H1 (cell line): ENCODE measurements around the gene PLPP4. TPM values are rescaled to one million over a fixed set of nuclear protein-coding genes. Genes with fewer than 3 reads are reported as not detected.

Experiments
- CTCF ChIA-PET: fragments of 300-600 bp; sonication (Branson Sonifier 250); formaldehyde crosslinking; loops from one replicate; lab custom pipeline; 2021; ENCODE audit not compliant: partially characterized antibody; lab: Charles Lee
- POLR2A ChIA-PET: fragments of 300-600 bp; sonication (Branson Sonifier 250); formaldehyde crosslinking; loops from one replicate; lab custom pipeline; 2021; ENCODE audit warnings: inconsistent platforms; ENCODE audit not compliant: partially characterized antibody; lab: Charles Lee
- DNase-seq, 2 experiments: peaks; one replicate each; pipeline versions ENCODE4 v3.0.0 to v3.0.0-alpha.2; 2010 to 2022; ENCODE audit warnings: low spot score in 2 of 2, low read depth in 1 of 2, mixed read lengths in 1 of 2
- FAIRE-seq: peaks from 2 replicates; lab custom pipeline; 2011; peaks lifted over from hg19 to GRCh38; lab: Jason Lieb, UNC
- H2AFZ ChIP-seq: 2 replicates; pipeline ENCODE4 v1.8.1; 2012; ENCODE audit warnings: low read length, inconsistent platforms
- H2AK5ac ChIP-seq: 2 replicates; pipeline ENCODE4 v1.6.1; 2013; ENCODE audit warnings: low read depth, low read length
- H2BK120ac ChIP-seq: replicated peaks from 2 replicates; pipeline ENCODE3; 2013; ENCODE audit warnings: low read depth, low read length, inconsistent platforms
- H2BK12ac ChIP-seq: 2 replicates; pipeline ENCODE4 v1.6.1; 2013; ENCODE audit warnings: low read depth, low read length
- H2BK15ac ChIP-seq: 2 replicates; pipeline ENCODE4 v1.6.1; 2013; ENCODE audit warnings: low read length
- H2BK20ac ChIP-seq: 2 replicates; pipeline ENCODE4 v1.6.1; 2013; ENCODE audit warnings: low read length
- H2BK5ac ChIP-seq: 2 replicates; pipeline ENCODE4 v1.6.1; 2013; ENCODE audit warnings: low read depth, low read length
- H3K14ac ChIP-seq: 2 replicates; pipeline ENCODE4 v1.6.1; 2013; ENCODE audit warnings: inconsistent platforms; ENCODE audit not compliant: insufficient read length
- H3K18ac ChIP-seq: 2 replicates; pipeline ENCODE4 v1.6.1; 2013; ENCODE audit warnings: low read length; ENCODE audit errors: extremely low read depth
- H3K23ac ChIP-seq: 2 replicates; pipeline ENCODE4 v1.6.1; 2013; ENCODE audit warnings: inconsistent platforms; ENCODE audit not compliant: insufficient read length
- H3K23me2 ChIP-seq: 2 replicates; pipeline ENCODE4 v1.6.1; 2013; ENCODE audit warnings: low read depth, low read length
- H3K27ac ChIP-seq: 2 replicates; pipeline ENCODE4 v1.6.1; 2011; ENCODE audit warnings: low read depth, low read length, inconsistent platforms
- H3K27me3 ChIP-seq, 4 experiments: replicated peaks in 1 of 4; 1 replicate in 1 of 4; 2 replicates in 3 of 4; pipeline versions ENCODE4 v1.6.1 to v1.8.1; 2011 to 2013; ENCODE audit warnings: low read length in 3 of 4, mild to moderate bottlenecking in 3 of 4, inconsistent platforms in 2 of 4, mixed read lengths in 2 of 4, moderate library complexity in 1 of 4; ENCODE audit not compliant: control insufficient read depth in 3 of 4, insufficient read depth in 3 of 4; ENCODE audit errors: extremely low read depth in 1 of 4
- H3K36me3 ChIP-seq, 4 experiments: 2 replicates each; pipeline versions ENCODE4 v1.6.1 to v1.8.1; 2011 to 2013; ENCODE audit warnings: mild to moderate bottlenecking in 4 of 4, low read length in 3 of 4, moderate library complexity in 2 of 4, control low read depth in 1 of 4, inconsistent platforms in 1 of 4; ENCODE audit not compliant: insufficient read depth in 4 of 4, control insufficient read depth in 2 of 4
- H3K4ac ChIP-seq: replicated peaks from 2 replicates; pipeline ENCODE3; 2013; ENCODE audit warnings: low read length, low read depth, mixed read lengths, inconsistent platforms; ENCODE audit not compliant: insufficient read length
- H3K4me1 ChIP-seq, 4 experiments: replicated peaks in 1 of 4; 1 replicate in 1 of 4; 2 replicates in 3 of 4; pipeline versions ENCODE4 v1.6.1 to v1.8.1; 2011 to 2013; ENCODE audit warnings: low read length in 3 of 4, inconsistent platforms in 2 of 4, mixed read lengths in 1 of 4; ENCODE audit not compliant: insufficient read depth in 4 of 4, control insufficient read depth in 3 of 4
- H3K4me2 ChIP-seq, 2 experiments: 2 replicates each; pipeline versions ENCODE4 v1.6.1 to v1.8.1; 2011 to 2013; ENCODE audit warnings: low read depth in 2 of 2, low read length in 2 of 2, control low read depth in 1 of 2, inconsistent platforms in 1 of 2, mild to moderate bottlenecking in 1 of 2; ENCODE audit not compliant: insufficient read depth in 1 of 2
- H3K4me3 ChIP-seq, 4 experiments: fragments of 200-600, 300-600 bp in 1 of 4; sonication (generic), shearing (Covaris generic), sonication (Bioruptor Twin) in 1 of 4; 2 replicates each; pipeline versions ENCODE4 v1.5.1 to v1.8.1; 2011 to 2016; ENCODE audit warnings: low read length in 4 of 4, low read depth in 3 of 4, control low read depth in 2 of 4, inconsistent platforms in 2 of 4, mild to moderate bottlenecking in 2 of 4, mixed read lengths in 1 of 4, moderate library complexity in 1 of 4; ENCODE audit not compliant: insufficient read depth in 2 of 4; ENCODE audit errors: extremely low read depth in 1 of 4
- H3K56ac ChIP-seq: replicated peaks from 2 replicates; pipeline ENCODE3; 2013; ENCODE audit warnings: low read depth, mild to moderate bottlenecking, mixed read lengths, low read length, inconsistent platforms; ENCODE audit not compliant: insufficient read length
- H3K79me1 ChIP-seq: 2 replicates; pipeline ENCODE4 v1.6.1; 2013; ENCODE audit warnings: low read depth, low read length, control low read depth
- H3K79me2 ChIP-seq, 2 experiments: 2 replicates each; pipeline versions ENCODE4 v1.6.1 to v1.8.1; 2012 to 2013; ENCODE audit warnings: low read length in 2 of 2, mild to moderate bottlenecking in 2 of 2, inconsistent platforms in 1 of 2; ENCODE audit not compliant: insufficient read depth in 2 of 2, control insufficient read depth in 1 of 2
- H3K9ac ChIP-seq, 4 experiments: replicated peaks in 1 of 4; 1 replicate in 1 of 4; 2 replicates in 3 of 4; pipeline versions ENCODE4 v1.6.1 to v1.8.1; 2011 to 2013; ENCODE audit warnings: low read depth in 3 of 4, low read length in 3 of 4, control low read depth in 2 of 4, mild to moderate bottlenecking in 2 of 4, moderate library complexity in 2 of 4, inconsistent platforms in 1 of 4; ENCODE audit errors: extremely low read depth in 1 of 4
- H3K9me3 ChIP-seq, 2 experiments: 2 replicates each; pipeline versions ENCODE4 v1.6.1 to v1.8.1; 2012 to 2013; ENCODE audit warnings: mild to moderate bottlenecking in 2 of 2, moderate library complexity in 2 of 2, control low read depth in 1 of 2, inconsistent platforms in 1 of 2, low read depth in 1 of 2, low read length in 1 of 2, mixed read lengths in 1 of 2; ENCODE audit not compliant: insufficient read depth in 2 of 2
- H4K20me1 ChIP-seq, 2 experiments: replicated peaks in 1 of 2; 2 replicates each; pipeline versions ENCODE3 to v1.8.1; 2011 to 2013; ENCODE audit warnings: inconsistent platforms in 2 of 2, low read length in 2 of 2, mild to moderate bottlenecking in 1 of 2; ENCODE audit not compliant: insufficient read depth in 2 of 2, control insufficient read depth in 1 of 2
- H4K5ac ChIP-seq: 2 replicates; pipeline ENCODE4 v1.6.1; 2013; ENCODE audit warnings: low read length, low read depth, mixed read lengths, inconsistent platforms; ENCODE audit not compliant: insufficient read length
- H4K8ac ChIP-seq: 2 replicates; pipeline ENCODE4 v1.8.0; 2013; ENCODE audit warnings: mild to moderate bottlenecking, moderate library complexity, low read length, inconsistent platforms; ENCODE audit not compliant: insufficient read depth; ENCODE audit errors: extremely low read depth
- H4K91ac ChIP-seq: replicated peaks from 2 replicates; pipeline ENCODE3; 2013; ENCODE audit warnings: low read length, mixed read lengths, inconsistent platforms; ENCODE audit not compliant: insufficient read length
- CTBP2 ChIP-seq: IDR thresholded peaks from 2 replicates; pipeline ENCODE4 v1.7.0; 2011; ENCODE audit warnings: borderline replicate concordance, mild to moderate bottlenecking, moderate library complexity, mixed read lengths, low read length; ENCODE audit not compliant: insufficient read depth, insufficient read length
- GABPA ChIP-seq: IDR thresholded peaks from 2 replicates; pipeline ENCODE4 v1.6.1; 2011; ENCODE audit warnings: mild to moderate bottlenecking, low read length, moderate library complexity, borderline replicate concordance; ENCODE audit not compliant: insufficient read depth
- GTF2F1 ChIP-seq: IDR thresholded peaks from 2 replicates; pipeline ENCODE4 v1.6.1; 2012; ENCODE audit warnings: low read depth, low read length, improper control_type of control experiment, borderline replicate concordance
- RXRA ChIP-seq: IDR thresholded peaks from 2 replicates; pipeline ENCODE4 v1.6.1; 2011; ENCODE audit warnings: low read depth, mild to moderate bottlenecking, low read length, moderate library complexity; ENCODE audit not compliant: insufficient read depth
- SIN3A ChIP-seq, 2 experiments: IDR thresholded peaks in 1 of 2; conservative IDR thresholded peaks in 1 of 2; 2 replicates each; pipeline ENCODE4 v1.6.1; 2011 to 2012; ENCODE audit warnings: low read length in 2 of 2, improper control_type of control experiment in 1 of 2, low read depth in 1 of 2, mild to moderate bottlenecking in 1 of 2
- SIX5 ChIP-seq: IDR thresholded peaks from 2 replicates; pipeline ENCODE4 v1.6.1; 2011; ENCODE audit warnings: mild to moderate bottlenecking, low read depth, low read length
- SP1 ChIP-seq: IDR thresholded peaks from 2 replicates; pipeline ENCODE4 v1.6.1; 2011; ENCODE audit warnings: low read depth, low read length
- WGBS, 2 experiments: shearing (Covaris generic) in 1 of 2; methylation state at CpG; one replicate each; pipeline versions ENCODE4 v1.1.6 to v1.1.7; 2013 to 2015; ENCODE audit warnings: low lambda C conversion rate in 2 of 2, mixed read lengths in 2 of 2, inconsistent platforms in 1 of 2, low coverage in 1 of 2, missing lambda C conversion rate in 1 of 2; ENCODE audit not compliant: insufficient replicate concordance in 2 of 2, insufficient coverage in 1 of 2, insufficient read length in 1 of 2; ENCODE audit errors: extremely low coverage in 1 of 2, missing lambda C conversion rate in 1 of 2; 5-methylcytosine and 5-hydroxymethylcytosine counted together
- polyA plus RNA-seq, 7 experiments: library from polyadenylated mRNA; depleted of rRNA in 3 of 7; stranded (reverse) in 5 of 7; unstranded in 2 of 7; fragments of >200 nt in 5 of 7; fragments of 200-250 nt in 2 of 7; gene quantifications; 1 replicate in 5 of 7; 2 replicates in 1 of 7; 4 replicates in 1 of 7; pipeline versions ENCODE4 v1.2.1 to v1.2.3, GENCODE V29; 2011 to 2013; ENCODE audit warnings: missing spikeins in 2 of 7, mixed read lengths in 2 of 7
- total RNA-seq: library from RNA; stranded (reverse); fragmentation: NEBNext Ultra II Directional; extraction: Animal tissue kit (Norgen Biotek cat#: 25700); gene quantifications from 2 replicates; pipeline ENCODE4 v1.2.1, GENCODE V29; 2021
- TF ChIP-seq, protein P1 (sequence below): IDR thresholded peaks from 2 replicates; pipeline ENCODE4 v1.6.1; 2012; ENCODE audit warnings: inconsistent platforms
- TF ChIP-seq, protein P2 (sequence below): IDR thresholded peaks from 2 replicates; pipeline ENCODE4 v1.6.1; 2012; ENCODE audit warnings: inconsistent platforms

Gene PLPP4
- total and polyA plus RNA-seq, 2 of the 8 experiments (the other 6 are each of a cell fraction or from before 2014, with no cell fraction given) = 0.30 TPM; not detected in 1

DNA sequence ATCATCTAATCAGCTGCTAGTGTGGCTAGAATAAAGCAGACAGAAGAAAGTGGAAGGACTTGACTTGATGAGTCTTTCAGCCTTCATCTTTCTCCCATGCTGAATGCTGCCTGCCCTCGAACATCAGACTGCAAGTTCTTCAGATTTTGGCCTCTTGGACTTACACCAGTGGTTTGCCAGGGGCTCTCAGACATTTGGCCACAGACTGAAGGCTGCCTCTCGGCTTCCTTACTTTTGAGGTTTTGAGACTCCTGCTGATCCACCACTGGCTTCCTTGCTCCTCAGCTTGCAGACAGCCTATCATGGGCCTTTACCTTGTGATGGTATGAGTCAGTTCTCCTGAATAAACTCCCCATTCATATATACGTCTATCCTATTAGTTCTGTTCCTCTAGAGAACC is 26.0 kb downstream of the PLPP4 start:
- no peak overlapping the region for H2AK5ac ChIP-seq
- H2AFZ ChIP-seq = no peak overlapping the region
- no peak overlapping the region for H3K4me2 ChIP-seq
- H3K4me3 ChIP-seq = no peak overlapping the region
- TF ChIP-seq CTBP2 (no peak), GABPA (no peak), SP1 (no peak), RXRA (no peak), SIX5 (no peak), GTF2F1 (no peak), SIN3A (conservative IDR thresholded peaks at IDR 0.05 in 1 of 2, IDR thresholded peaks at IDR 0.05 in 1 of 2; ENCODE audit: low read depth in 1 of 2, low read length in 2 of 2) (no peak)
- TF ChIP-seq, protein P1, sequence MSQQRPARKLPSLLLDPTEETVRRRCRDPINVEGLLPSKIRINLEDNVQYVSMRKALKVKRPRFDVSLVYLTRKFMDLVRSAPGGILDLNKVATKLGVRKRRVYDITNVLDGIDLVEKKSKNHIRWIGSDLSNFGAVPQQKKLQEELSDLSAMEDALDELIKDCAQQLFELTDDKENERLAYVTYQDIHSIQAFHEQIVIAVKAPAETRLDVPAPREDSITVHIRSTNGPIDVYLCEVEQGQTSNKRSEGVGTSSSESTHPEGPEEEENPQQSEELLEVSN = no peak
- TF ChIP-seq, protein P2, sequence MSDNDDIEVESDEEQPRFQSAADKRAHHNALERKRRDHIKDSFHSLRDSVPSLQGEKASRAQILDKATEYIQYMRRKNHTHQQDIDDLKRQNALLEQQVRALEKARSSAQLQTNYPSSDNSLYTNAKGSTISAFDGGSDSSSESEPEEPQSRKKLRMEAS = no peak
- H3K27me3 ChIP-seq = no peaks in the 10 kb centered on the region
- no peak overlapping the region for H4K91ac ChIP-seq
- no peak for FAIRE-seq
- DNase-seq = peak in 1 of 2 experiments; percentile 11
- H3K18ac ChIP-seq = no peak overlapping the region
- no peak overlapping the region for H4K5ac ChIP-seq
- H3K79me2 ChIP-seq = no peaks in the 10 kb centered on the region
- H3K4ac ChIP-seq = no peak overlapping the region
- H4K20me1 ChIP-seq = no peaks in the 10 kb centered on the region
- no peak overlapping the region for H3K9ac ChIP-seq
- H3K36me3 ChIP-seq = no peaks in the 10 kb centered on the region
- no peak overlapping the region for H4K8ac ChIP-seq
- no peak overlapping the region for H3K14ac ChIP-seq
- no peak overlapping the region for H3K27ac ChIP-seq
- H3K4me1 ChIP-seq = no peaks in the 10 kb centered on the region
- no peak overlapping the region for H2BK5ac ChIP-seq
- H2BK12ac ChIP-seq = no peak overlapping the region
- H2BK20ac ChIP-seq = no peak overlapping the region
- H3K9me3 ChIP-seq = peaks cover 0 to 8% of the 10 kb centered on the region in 2 experiments; a peak in 2 of 4 replicates
- no peak overlapping the region for H3K23ac ChIP-seq
- no peak overlapping the region for H2BK15ac ChIP-seq
- H3K23me2 ChIP-seq = no peaks in the 10 kb centered on the region
- H2BK120ac ChIP-seq = no peak overlapping the region
- POLR2A ChIA-PET = no interaction called here
- no peaks in the 10 kb centered on the region for H3K79me1 ChIP-seq
- CTCF ChIA-PET = no interaction called here
- WGBS, 2 experiments = 92% methylated on average over 3 of the region's 3 CpGs; no CpG with 5 or more reads in 1 of the 2 experiments
- H3K56ac ChIP-seq = no peak overlapping the region
